GM21367 (cell line): ENCODE data around the gene RSRP1.

Experiments used
- ATAC-seq: cut with Tn5 transposase; IDR thresholded peaks from one replicate; pipeline ENCODE4 v1.9.1; 2021; ENCODE audit not compliant: unreplicated experiment

RSRP1 gene

GRCh38 chr1:25219661-25220251 lies 27.5 kb downstream of the RSRP1 start:
- no peak for ATAC-seq

- ATAC-seq, result no peak
Measured at GRCh38 chr1:25217598-25218232, 29.5 kb downstream of the RSRP1 start.

- ATAC-seq, result no peak
Measured at GRCh38 chr1:25217015-25217414, 30.2 kb downstream of the RSRP1 start.

GRCh38 chr1:25216123-25216522 lies 31.1 kb downstream of the RSRP1 start:
- ATAC-seq, result no peak

GRCh38 chr1:25212725-25213124 lies 34.5 kb downstream of the RSRP1 start:
- no peak for ATAC-seq

- no peak for ATAC-seq
Measured at GRCh38 chr1:25210728-25211127, 36.5 kb downstream of the RSRP1 start.

- ATAC-seq, result no peak
Measured at GRCh38 chr1:25209516-25209915, 37.7 kb downstream of the RSRP1 start.

- no peak for ATAC-seq
Measured at GRCh38 chr1:25208561-25209222, 38.6 kb downstream of the RSRP1 start.

GRCh38 chr1:25208092-25208491 lies 39.2 kb downstream of the RSRP1 start:
- no peak for ATAC-seq

- ATAC-seq, result no peak
Measured at GRCh38 chr1:25206201-25206600, 41.1 kb downstream of the RSRP1 start.

GRCh38 chr1:25205786-25206185 lies 41.5 kb downstream of the RSRP1 start:
- ATAC-seq, result no peak

GRCh38 chr1:25204797-25205480 lies 42.3 kb downstream of the RSRP1 start:
- ATAC-seq, result no peak

GRCh38 chr1:25201006-25201405 lies 46.2 kb downstream of the RSRP1 start:
- ATAC-seq, result no peak

GRCh38 chr1:25199819-25200620 lies 47.2 kb downstream of the RSRP1 start:
- no peak for ATAC-seq

- ATAC-seq, result no peak
Measured at GRCh38 chr1:25198663-25199252, 48.5 kb downstream of the RSRP1 start.

GRCh38 chr1:25197982-25198662 lies 49.1 kb downstream of the RSRP1 start:
- ATAC-seq, result no peak

GRCh38 chr1:25197235-25197975 lies 49.8 kb downstream of the RSRP1 start:
- no peak for ATAC-seq

GRCh38 chr1:25196830-25197229 lies 50.4 kb downstream of the RSRP1 start:
- ATAC-seq, result no peak

- no peak for ATAC-seq
Measured at GRCh38 chr1:25195835-25196234, 51.4 kb downstream of the RSRP1 start.
